GM12878 (cell line): ENCODE data around the gene ADAMTSL4. TPM values are rescaled to one million over a fixed set of nuclear protein-coding genes. Genes with fewer than 3 reads are reported as not detected.
A peak's percentile ranks its signal among the peaks of the same experiment; 100 is the strongest.

Source experiments
- BACH1 ChIP-seq: fragments of 450-650 bp; IDR thresholded peaks from 2 replicates; pipeline ENCODE4 v1.6.1; 2017; ENCODE audit warnings: mild to moderate bottlenecking, borderline replicate concordance
- BCLAF1 ChIP-seq: fragments of 450-650 bp; IDR thresholded peaks from 2 replicates; pipeline ENCODE4 v1.6.1; 2017; ENCODE audit warnings: antibody characterized with exemption, mild to moderate bottlenecking, moderate library complexity
- BMI1 ChIP-seq: fragments of 450-650 bp; IDR thresholded peaks from 2 replicates; pipeline ENCODE4 v1.6.1; 2016; ENCODE audit warnings: mild to moderate bottlenecking, moderate library complexity, borderline replicate concordance
- CHD2 ChIP-seq: IDR thresholded peaks from 2 replicates; pipeline ENCODE4 v1.6.1; 2011; ENCODE audit warnings: low read depth, low read length, improper control_type of control experiment, borderline replicate concordance
- ETV6 ChIP-seq, 2 experiments: fragments of 450-650 bp in 1 of 2; IDR thresholded peaks in 1 of 2; conservative IDR thresholded peaks in 1 of 2; 2 replicates each; pipeline ENCODE4 v1.6.1; 2014; ENCODE audit warnings: antibody characterized with exemption in 1 of 2, borderline replicate concordance in 1 of 2, low read depth in 1 of 2, mild to moderate bottlenecking in 1 of 2, moderate library complexity in 1 of 2
- FOXK2 ChIP-seq: fragments of 450-650 bp; IDR thresholded peaks from 2 replicates; pipeline ENCODE4 v1.6.1; 2017; ENCODE audit warnings: mild to moderate bottlenecking, moderate library complexity
- GABPA ChIP-seq: IDR thresholded peaks from 2 replicates; pipeline ENCODE4 v1.6.1; 2014; ENCODE audit warnings: antibody characterized with exemption, low read depth, mild to moderate bottlenecking, inconsistent platforms
- HDAC2 ChIP-seq: fragments of 200-600 bp; sonication (generic); IDR thresholded peaks from 2 replicates; pipeline ENCODE4 v1.6.1; 2017
- HDAC6 ChIP-seq: fragments of 200-600 bp; sonication (generic); IDR thresholded peaks from one replicate; pipeline ENCODE4 v1.8.0; 2017; ENCODE audit warnings: antibody characterized with exemption; ENCODE audit not compliant: unreplicated experiment
- IKZF2 ChIP-seq, 2 experiments: fragments of 450-650 bp; IDR thresholded peaks; 2 replicates each; pipeline ENCODE4 v1.6.1; 2017; ENCODE audit warnings: mild to moderate bottlenecking in 2 of 2, moderate library complexity in 2 of 2
- IRF4 ChIP-seq: IDR thresholded peaks from 2 replicates; pipeline ENCODE4 v1.6.1; 2011; ENCODE audit warnings: low read depth, low read length
- JUNB ChIP-seq: IDR thresholded peaks from 2 replicates; pipeline ENCODE4 v1.6.1; 2016; ENCODE audit warnings: antibody characterized with exemption, mild to moderate bottlenecking
- MAX ChIP-seq: IDR thresholded peaks from 2 replicates; pipeline ENCODE4 v1.6.1; 2012; ENCODE audit warnings: low read depth, low read length, improper control_type of control experiment
- MTA2 ChIP-seq: fragments of 450-650 bp; IDR thresholded peaks from 2 replicates; pipeline ENCODE4 v1.6.1; 2016; ENCODE audit warnings: low read depth, mild to moderate bottlenecking, moderate library complexity
- MXI1 ChIP-seq: fragments of 150-350 bp; IDR thresholded peaks from 2 replicates; pipeline ENCODE4 v1.6.1; 2011; ENCODE audit warnings: low read depth, mild to moderate bottlenecking, inconsistent platforms, low read length, improper control_type of control experiment
- NFYB ChIP-seq: IDR thresholded peaks from 2 replicates; pipeline ENCODE4 v1.6.1; 2011; ENCODE audit warnings: low read depth, mild to moderate bottlenecking, low read length, improper control_type of control experiment, moderate library complexity; ENCODE audit not compliant: insufficient read depth
- NR2F1 ChIP-seq: fragments of 450-650 bp; conservative IDR thresholded peaks from 2 replicates; pipeline ENCODE4 v1.6.1; 2017; ENCODE audit warnings: mild to moderate bottlenecking
- PAX5 ChIP-seq: IDR thresholded peaks from 2 replicates; pipeline ENCODE4 v1.6.1; 2011; ENCODE audit warnings: low read depth, low read length, borderline replicate concordance
- POLR2AphosphoS2 ChIP-seq: IDR thresholded peaks from 2 replicates; pipeline ENCODE4 v1.6.1; 2011; ENCODE audit warnings: low read depth, mild to moderate bottlenecking, low read length, improper control_type of control experiment, moderate library complexity
- RAD21 ChIP-seq: IDR thresholded peaks from 2 replicates; pipeline ENCODE4 v1.6.1; 2011; ENCODE audit warnings: mild to moderate bottlenecking, low read depth, low read length, moderate library complexity; ENCODE audit not compliant: insufficient read depth
- RB1 ChIP-seq: fragments of 450-650 bp; formaldehyde crosslinking; IDR thresholded peaks from 2 replicates; pipeline ENCODE4 v1.6.1; 2017; ENCODE audit warnings: mild to moderate bottlenecking, borderline replicate concordance
- SREBF1 ChIP-seq: IDR thresholded peaks from 2 replicates; pipeline ENCODE4 v1.6.1; 2012; ENCODE audit warnings: mild to moderate bottlenecking, low read length
- STAT3 ChIP-seq: IDR thresholded peaks from 2 replicates; pipeline ENCODE4 v1.6.1; 2011; ENCODE audit warnings: low read depth, low read length, improper control_type of control experiment
- SUZ12 ChIP-seq: fragments of 200-600 bp; sonication (generic); IDR thresholded peaks from one replicate; pipeline ENCODE4 v1.6.1; 2018; ENCODE audit warnings: antibody characterized with exemption, mild to moderate bottlenecking; ENCODE audit not compliant: unreplicated experiment
- TAF1 ChIP-seq: IDR thresholded peaks from 2 replicates; pipeline ENCODE4 v1.6.1; 2011; ENCODE audit warnings: mild to moderate bottlenecking, low read depth, low read length, borderline replicate concordance
- TCF12 ChIP-seq: IDR thresholded peaks from 2 replicates; pipeline ENCODE4 v1.6.1; 2011; ENCODE audit warnings: low read depth, mild to moderate bottlenecking, low read length
- TCF3 ChIP-seq: IDR thresholded peaks from 2 replicates; pipeline ENCODE4 v1.6.1; 2012; ENCODE audit warnings: low read depth, mild to moderate bottlenecking, low read length, borderline replicate concordance; ENCODE audit not compliant: insufficient read depth
- ZNF217 ChIP-seq: fragments of 450-650 bp; IDR thresholded peaks from 2 replicates; pipeline ENCODE4 v1.6.1; 2017; ENCODE audit warnings: antibody characterized with exemption, mild to moderate bottlenecking
- ZSCAN29 ChIP-seq: fragments of 450-650 bp; IDR thresholded peaks from 2 replicates; pipeline ENCODE4 v1.6.1; 2017; ENCODE audit warnings: mild to moderate bottlenecking, moderate library complexity
- ZZZ3 ChIP-seq: IDR thresholded peaks from 2 replicates; pipeline ENCODE4 v1.6.1; 2011; ENCODE audit warnings: low read depth; ENCODE audit not compliant: control insufficient read depth, insufficient read length
- polyA plus RNA-seq, 11 experiments: library from polyadenylated mRNA; depleted of rRNA in 4 of 11; unstranded in 6 of 11; stranded (reverse) in 5 of 11; fragments of >200 nt; fragmentation: Nextera tagmentation in 4 of 11; fragmentation: Illumina TruSeq in 1 of 11; extraction: Ambion mirVana in 4 of 11; extraction: Trizol in 1 of 11; gene quantifications; 1 replicate in 1 of 11; 2 replicates in 10 of 11; pipeline versions ENCODE4 v1.2.1 to v1.2.3, GENCODE V29; 2011 to 2016; ENCODE audit warnings: inconsistent platforms in 2 of 11, missing spikeins in 2 of 11, low read depth in 1 of 11
- total RNA-seq, 4 experiments: library from RNA; depleted of rRNA in 3 of 4; stranded (reverse); fragments of >200 nt in 3 of 4; fragmentation: Illumina TruSeq in 1 of 4; extraction: Trizol in 1 of 4; gene quantifications; 2 replicates each; pipeline versions ENCODE4 v1.2.1 to v1.2.3, GENCODE V29; 2013 to 2021

Gene ADAMTSL4
- total and polyA plus RNA-seq, 10 of the 15 experiments (the other 5 are each of a cell fraction or from before 2014, with no cell fraction given), result 0.04 to 0.15 (median 0.05) TPM; not detected in 5

DNA sequence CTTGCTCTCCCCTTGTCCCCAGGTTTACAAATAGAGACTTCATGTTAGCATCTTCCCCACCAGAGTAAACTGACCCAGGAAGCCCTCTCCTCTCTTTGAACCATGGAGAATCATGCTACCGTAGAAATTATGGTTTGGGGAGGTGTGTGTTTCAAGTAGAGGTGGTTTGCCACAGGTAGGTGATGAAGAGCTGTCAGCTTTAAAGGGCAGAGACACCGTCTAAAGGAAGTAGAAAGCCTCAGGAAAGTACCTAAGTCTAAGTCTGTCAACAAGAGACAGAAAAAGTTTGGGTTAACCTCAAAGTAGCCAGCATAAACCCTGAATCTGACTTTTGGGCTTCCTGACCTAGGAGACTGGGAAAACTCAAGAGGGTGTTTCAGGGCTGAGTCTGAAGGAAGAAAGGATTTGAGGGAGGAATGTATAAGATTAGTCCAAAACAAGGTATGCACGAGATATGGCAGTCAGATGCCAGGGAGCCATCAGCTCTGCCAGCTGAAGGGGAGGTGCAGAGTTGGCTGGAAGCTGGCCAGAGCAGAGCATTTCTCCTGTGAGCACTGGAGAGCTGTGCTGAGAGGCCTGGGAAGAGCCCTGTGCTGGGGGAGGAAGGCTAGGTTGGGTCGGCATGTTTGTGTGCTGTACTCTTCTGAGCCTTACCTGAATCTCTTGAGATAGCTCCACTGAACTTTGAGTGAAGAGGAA is 14.3 kb downstream of the ADAMTSL4 start (continued):
- TF ChIP-seq ETV6 (conservative IDR thresholded peaks at IDR 0.05 in 1 of 2, IDR thresholded peaks at IDR 0.05 in 1 of 2; ENCODE audit: borderline replicate concordance in 1 of 2, low read depth in 1 of 2) (peak in 1 of 2 experiments; percentile 64; a peak in 1 of 4 replicates), TCF12 (peak; percentile 22; the same call in 1 of the 2 replicates), IKZF2 (IDR thresholded peaks at IDR 0.05) (peak; percentile 90 to 93), STAT3 (no peak), JUNB (peak; percentile 19; the same call in 1 of the 2 replicates), FOXK2 (peak; percentile 67), PAX5 (peak; percentile 45; the same call in 1 of the 2 replicates), HDAC2 (no peak), TAF1 (no peak), ZNF217 (no peak; the same call in 1 of the 2 replicates), BACH1 (peak; percentile 28; the same call in 1 of the 2 replicates), ZZZ3 (no peak), RAD21 (peak; percentile 49), RB1 (no peak; the same call in 1 of the 2 replicates), MTA2 (no peak; the same call in none of the 2 replicates), CHD2 (no peak), POLR2AphosphoS2 (no peak), MXI1 (no peak), NR2F1 (peak; percentile 31; the same call in 1 of the 2 replicates), BMI1 (peak; percentile 41; the same call in 1 of the 2 replicates), SUZ12 (no peak), SREBF1 (no peak), ZSCAN29 (no peak), IRF4 (0 out of 2 replicates have a peak, but pooled peaks have one; percentile 7), HDAC6 (no peak), BCLAF1 (no peak), GABPA (no peak), TCF3 (no peak), MAX (peak; percentile 23; the same call in 1 of the 2 replicates), NFYB (no peak)
